GM12892 (cell line): Measurements from ENCODE around the gene SLC2A4.
"Not testable (repeated sequence)": the region's sequence is repeated elsewhere in the genome, so short reads cannot be mapped to it uniquely, and the experiment has no call there.

ENCODE experiments used
- DNase-seq: peaks from one replicate; pipeline ENCODE4 v3.0.0; 2011; ENCODE audit not compliant: insufficient read length
- FAIRE-seq: peaks from 2 replicates; lab custom pipeline; 2011; peaks lifted over from hg19 to GRCh38; lab: Jason Lieb, UNC
- POLR2A ChIP-seq: IDR thresholded peaks from 2 replicates; pipeline ENCODE4 v1.6.1; 2011; ENCODE audit warnings: low read depth, low read length, control low read depth
- POLR2AphosphoS5 ChIP-seq: IDR thresholded peaks from 2 replicates; pipeline ENCODE4 v1.6.1; 2011; ENCODE audit warnings: low read depth, low read length, control low read depth
- TAF1 ChIP-seq: IDR thresholded peaks from 2 replicates; pipeline ENCODE4 v1.6.1; 2011; ENCODE audit warnings: low read depth, mild to moderate bottlenecking, control low read depth, low read length, borderline replicate concordance

Gene SLC2A4

DNA sequence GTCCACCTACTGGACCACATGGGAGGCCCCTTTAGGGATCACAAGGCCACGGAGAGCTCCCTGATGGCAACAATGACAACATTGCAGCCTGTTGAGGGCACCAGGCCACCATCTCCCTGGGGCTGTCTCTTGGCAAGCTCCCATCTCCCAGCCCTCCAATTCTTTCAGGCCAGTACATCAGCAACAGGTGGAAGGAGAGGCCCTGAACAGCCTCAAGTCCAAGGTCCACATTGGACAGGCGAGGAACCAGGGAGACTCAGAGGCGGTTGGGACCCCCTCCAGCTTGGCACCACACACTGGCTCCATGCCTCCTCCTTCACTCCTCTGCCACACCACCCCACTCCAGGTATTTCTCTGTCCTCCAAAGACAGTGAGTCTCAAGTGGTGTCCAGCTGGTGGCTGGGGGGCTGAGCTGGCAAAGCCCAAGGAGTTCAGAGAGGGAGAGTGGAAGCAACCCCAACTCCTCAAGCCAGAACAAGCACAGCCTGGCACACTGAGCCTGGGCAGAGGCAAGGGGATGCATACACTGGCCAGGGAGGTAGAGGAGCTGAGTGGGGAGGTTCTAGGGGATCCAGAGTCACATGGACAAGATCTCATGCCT lies 53.5 kb downstream of the SLC2A4 start:
- FAIRE-seq (no peak), DNase-seq (no peak)
- TF ChIP-seq POLR2AphosphoS5 (no peak), TAF1 (no peak), POLR2A (no peak)

GRCh38 chr17:7335765-7336164 lies 54.2 kb downstream of the SLC2A4 start:
- FAIRE-seq: peak; percentile 88
- not testable (repeated sequence) for DNase-seq

GRCh38 chr17:7336240-7337175 lies 55.0 kb downstream of the SLC2A4 start, which contains the start of gene ACAP1:
Gene ACAP1, plus strand, starts transcription at chr17:7336529. Its CDS starts 206 bp downstream, at chr17:7336735.
- TF ChIP-seq TAF1 (peak; percentile 46; the same call in 1 of the 2 replicates), POLR2A (peak; percentile 65), POLR2AphosphoS5 (peak; percentile 62)
- DNase-seq: peak; percentile 79

DNA sequence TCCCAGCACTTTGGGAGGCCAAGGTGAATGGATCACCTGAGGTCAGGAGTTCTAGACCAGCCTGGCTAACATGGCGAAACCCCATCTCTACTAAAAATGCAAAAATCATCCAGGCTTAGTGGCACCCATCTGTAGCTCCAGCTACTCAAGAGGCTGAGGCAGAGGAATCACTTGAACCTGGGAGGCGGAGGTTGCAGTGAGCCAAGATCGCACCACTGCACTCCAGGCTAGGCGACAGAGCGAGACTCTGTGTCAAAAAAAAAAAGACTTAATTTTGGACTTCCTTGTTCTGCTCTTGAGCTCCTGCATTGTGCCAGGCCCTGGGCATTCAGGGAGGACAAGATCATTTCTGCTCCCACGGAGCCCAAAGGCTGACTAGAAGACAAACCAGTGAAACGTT lies 56.1 kb downstream of the SLC2A4 start:
- not testable (repeated sequence) for DNase-seq, FAIRE-seq

More at GRCh38 chr17:7336240-7337175, 55.0 kb downstream of the SLC2A4 start, which contains the start of gene ACAP1:
- FAIRE-seq: peak; percentile 96
